Measurements from ENCODE around the gene WWOX. TPM values are rescaled to one million over a fixed set of nuclear protein-coding genes. Genes with fewer than 3 reads are reported as not detected.

Gene WWOX
- polyA plus RNA-seq, 1 donor (not counting 4 experiments of a cell fraction or from before 2014, with no cell fraction given) = 5.1 TPM

GRCh38 chr16:78890373-78890895 lies 791.0 kb downstream of the WWOX start:
- H3K9me1 ChIP-seq (ENCODE audit: control insufficient read depth, extremely low read depth, insufficient read depth, low read length) = no peaks in the 10 kb centered on the region
- H3K79me2 ChIP-seq (ENCODE audit: control insufficient read depth, insufficient read depth, low read length) = no peaks in the 10 kb centered on the region
- no peak overlapping the region for H3K4me2 ChIP-seq (ENCODE audit: control insufficient read depth, extremely low read depth, insufficient read depth, low read depth, low read length)
- no peaks in the 10 kb centered on the region for H4K20me1 ChIP-seq (ENCODE audit: control insufficient read depth, extremely low read depth, insufficient read depth, low read length)
- no peak overlapping the region for H3K9ac ChIP-seq (ENCODE audit: control insufficient read depth, extremely low read depth, insufficient read depth, low read length)
- no peak overlapping the region for H2AFZ ChIP-seq (ENCODE audit: control insufficient read depth, low read length)
- H3K4me1 ChIP-seq (ENCODE audit: control insufficient read depth, extremely low read depth, insufficient read depth, low read length) = no peaks in the 10 kb centered on the region
- TF ChIP-seq EZH2 (IDR thresholded peaks at IDR 0.05; ENCODE audit: low read length) = no peak
- TF ChIP-seq CTCF (optimal IDR thresholded peaks at IDR 0.05 in 1 of 3, IDR thresholded peaks at IDR 0.05 in 1 of 3, conservative IDR thresholded peaks at IDR 0.05 in 1 of 3; ENCODE audit: extremely low read depth in 1 of 3, insufficient read depth in 2 of 3, low read length in 3 of 3) = no peak
- dilution Hi-C loops (cut with MboI; ENCODE audit: extremely low pct_ligation_motif_present, low sequenced_read_pairs) = no loop called here
- H3K9me3 ChIP-seq (ENCODE audit: control insufficient read depth, low read depth, low read length) = no peaks in the 10 kb centered on the region
- H3K4me3 ChIP-seq (ENCODE audit: control insufficient read depth in 2 of 3, extremely low read depth in 1 of 3, insufficient read depth in 2 of 3, low read depth in 1 of 3, low read length in 3 of 3) = no peak overlapping the region
- no peaks in the 10 kb centered on the region for H3K27me3 ChIP-seq (ENCODE audit: control insufficient read depth, extremely low read depth, insufficient read depth, low read length)
- no peaks in the 10 kb centered on the region for H3K36me3 ChIP-seq (ENCODE audit: control insufficient read depth in 2 of 2, extremely low read depth in 1 of 2, insufficient read depth in 2 of 2, low read length in 2 of 2)
- DNase-seq (ENCODE audit: low read depth, low spot score) = no peak
- FAIRE-seq = no peak
- H3K27ac ChIP-seq (ENCODE audit: control insufficient read depth, insufficient read depth, low read length) = no peak overlapping the region

DNA sequence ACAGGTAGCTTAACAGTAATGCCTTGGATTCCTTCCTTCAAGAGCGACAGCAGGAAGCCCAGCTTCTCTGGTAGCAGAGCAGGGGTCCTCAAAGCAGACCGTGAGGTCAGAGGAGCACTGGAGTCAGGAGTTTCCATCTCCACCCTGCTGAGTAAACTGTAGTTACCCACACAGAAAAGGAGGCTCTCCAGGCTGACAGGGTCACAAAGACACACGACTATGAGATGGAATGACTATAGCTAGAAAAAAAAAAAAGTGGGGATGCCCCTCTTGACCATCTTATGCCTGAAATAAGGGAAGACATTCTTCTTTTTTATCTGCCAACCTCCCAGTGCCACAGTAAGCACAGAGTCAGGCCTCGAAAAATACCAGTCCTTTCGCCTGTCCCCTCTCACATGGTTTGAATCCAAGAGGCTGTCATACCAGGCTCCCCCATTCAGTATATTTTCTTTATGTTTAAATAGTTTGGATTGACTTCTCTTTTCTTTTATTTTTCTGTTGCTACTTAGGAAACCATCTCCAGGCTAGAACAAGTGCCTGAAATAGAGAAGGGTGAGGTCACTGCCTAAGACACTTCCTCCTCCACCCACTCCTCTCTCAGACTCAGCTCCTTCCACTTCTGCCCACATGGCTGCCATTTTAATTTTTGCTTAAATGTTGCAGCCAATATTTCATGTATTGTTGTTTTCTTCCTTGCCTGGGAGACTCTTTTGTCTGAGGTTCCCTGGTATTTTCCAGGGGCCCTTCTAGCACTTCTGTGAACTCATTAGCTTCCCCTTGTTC lies 793.7 kb downstream of the WWOX start:
- Histone ChIP-seq H3K4me1 (ENCODE audit: control insufficient read depth, extremely low read depth, insufficient read depth, low read length) (no peaks in the 10 kb centered on the region), H3K4me2 (ENCODE audit: control insufficient read depth, extremely low read depth, insufficient read depth, low read depth, low read length) (no peak overlapping the region), H3K36me3 (ENCODE audit: control insufficient read depth in 2 of 2, extremely low read depth in 1 of 2, insufficient read depth in 2 of 2, low read length in 2 of 2) (no peaks in the 10 kb centered on the region), H3K9ac (ENCODE audit: control insufficient read depth, extremely low read depth, insufficient read depth, low read length) (no peak overlapping the region), H3K27ac (ENCODE audit: control insufficient read depth, insufficient read depth, low read length) (no peak overlapping the region), H2AFZ (ENCODE audit: control insufficient read depth, low read length) (no peak overlapping the region), H3K9me1 (ENCODE audit: control insufficient read depth, extremely low read depth, insufficient read depth, low read length) (no peaks in the 10 kb centered on the region), H4K20me1 (ENCODE audit: control insufficient read depth, extremely low read depth, insufficient read depth, low read length) (no peaks in the 10 kb centered on the region), H3K79me2 (ENCODE audit: control insufficient read depth, insufficient read depth, low read length) (no peaks in the 10 kb centered on the region), H3K4me3 (ENCODE audit: control insufficient read depth in 2 of 3, extremely low read depth in 1 of 3, insufficient read depth in 2 of 3, low read depth in 1 of 3, low read length in 3 of 3) (no peak overlapping the region), H3K9me3 (ENCODE audit: control insufficient read depth, low read depth, low read length) (no peaks in the 10 kb centered on the region), H3K27me3 (ENCODE audit: control insufficient read depth, extremely low read depth, insufficient read depth, low read length) (no peaks in the 10 kb centered on the region)
- no peak for DNase-seq (ENCODE audit: low read depth, low spot score)
- no peak for TF ChIP-seq EZH2 (IDR thresholded peaks at IDR 0.05; ENCODE audit: low read length)
- no peak for TF ChIP-seq CTCF (optimal IDR thresholded peaks at IDR 0.05 in 1 of 3, IDR thresholded peaks at IDR 0.05 in 1 of 3, conservative IDR thresholded peaks at IDR 0.05 in 1 of 3; ENCODE audit: extremely low read depth in 1 of 3, insufficient read depth in 2 of 3, low read length in 3 of 3)
- FAIRE-seq = no peak
- dilution Hi-C loops (cut with MboI; ENCODE audit: extremely low pct_ligation_motif_present, low sequenced_read_pairs) = no loop called here

Data from keratinocyte (primary cell).